Right kidney (tissue), 9 donors: ENCODE data around the gene GGTLC3.
"Not testable (repeated sequence)": the region's sequence is repeated elsewhere in the genome, so short reads cannot be mapped to it uniquely, and the experiment has no call there.

Source experiments
- DNase-seq: peaks from one replicate; pipeline ENCODE4 v3.0.0-alpha.2; 2016
- long read RNA-seq, 8 donors: transcript quantifications; one replicate each; lab custom pipeline, GENCODE V29; 2026

The GGTLC3 gene
- long read RNA-seq, donor 1, result 0 reads
- long read RNA-seq, donor 2, result 0 reads
- long read RNA-seq, donor 3, result 0 reads
- long read RNA-seq, donor 4, result 0 reads
- long read RNA-seq, donor 5, result 0 reads
- long read RNA-seq, donor 6, result 0 reads
- long read RNA-seq, donor 7, result 0 reads
- long read RNA-seq, donor 8, result 0 reads

DNA sequence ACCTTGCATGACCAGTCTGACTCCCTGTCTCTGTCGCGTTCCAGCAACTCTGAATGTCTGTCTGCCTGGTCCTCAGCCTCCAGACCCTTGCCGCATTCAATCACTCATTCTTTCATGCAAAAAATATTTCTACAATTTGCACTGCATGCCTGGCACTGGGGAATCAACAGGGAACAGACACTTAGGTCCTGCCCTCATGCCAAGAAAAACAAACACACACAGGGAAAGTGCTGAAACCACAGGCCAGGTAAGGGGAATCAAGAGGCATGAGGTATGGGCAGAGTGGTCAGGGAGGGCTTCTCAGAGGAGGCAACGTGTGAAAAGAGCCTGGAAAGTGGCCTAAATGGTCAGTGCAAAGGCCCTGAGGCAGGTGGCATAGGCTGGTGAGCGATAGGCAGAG, at the start of gene GGTLC3:
GGTLC3 (minus strand) TSS at position 101 of the 400 bp plus-strand sequence. CDS start 264 bp downstream, outside the sequence.
- DNase-seq, result not testable (repeated sequence)

- not testable (repeated sequence) for DNase-seq
Observed at GRCh38 chr22:18560099-18560974, 42.4 kb upstream of the GGTLC3 start.

DNA sequence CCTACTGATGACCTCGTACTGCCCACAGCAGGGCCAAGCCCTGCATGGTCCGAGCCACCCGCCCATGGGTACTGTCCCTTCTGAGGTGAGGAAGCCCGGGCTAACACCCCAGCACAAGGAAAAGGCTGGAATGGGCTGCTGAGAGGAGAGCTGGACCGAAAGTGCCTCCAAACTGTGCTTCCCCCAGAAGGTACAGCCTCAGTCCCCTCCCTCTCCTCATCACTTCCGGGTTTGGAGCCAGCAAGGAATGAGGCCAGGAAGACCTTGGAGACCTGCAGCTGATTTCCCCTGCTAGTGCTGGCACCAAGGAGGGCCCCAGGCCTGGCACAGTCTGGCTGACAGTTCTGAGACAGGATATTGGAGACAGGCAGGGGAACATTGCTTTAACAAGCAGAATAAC, 41.0 kb upstream of the GGTLC3 start:
- not testable (repeated sequence) for DNase-seq

DNA sequence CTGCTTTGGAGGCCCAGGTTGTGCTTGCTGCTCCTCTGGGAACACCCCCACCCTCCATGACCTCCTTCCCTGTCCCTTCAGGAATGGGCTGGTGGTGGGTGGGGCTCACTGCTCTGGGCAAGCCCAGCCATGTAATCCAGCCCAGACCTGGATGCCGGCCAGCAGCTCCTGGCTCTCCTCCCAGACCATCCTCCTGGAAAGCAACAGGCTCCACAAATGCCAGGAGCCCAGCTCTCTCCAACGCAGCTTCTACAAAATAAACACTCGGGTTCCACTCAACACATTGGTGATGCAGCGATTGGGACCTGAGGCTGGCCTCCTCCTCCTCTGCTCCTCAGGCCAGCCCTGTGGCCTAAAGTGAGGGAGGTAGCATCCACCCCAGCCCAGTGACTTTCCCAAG, 40.6 kb upstream of the GGTLC3 start:
- DNase-seq, result not testable (repeated sequence)

DNA sequence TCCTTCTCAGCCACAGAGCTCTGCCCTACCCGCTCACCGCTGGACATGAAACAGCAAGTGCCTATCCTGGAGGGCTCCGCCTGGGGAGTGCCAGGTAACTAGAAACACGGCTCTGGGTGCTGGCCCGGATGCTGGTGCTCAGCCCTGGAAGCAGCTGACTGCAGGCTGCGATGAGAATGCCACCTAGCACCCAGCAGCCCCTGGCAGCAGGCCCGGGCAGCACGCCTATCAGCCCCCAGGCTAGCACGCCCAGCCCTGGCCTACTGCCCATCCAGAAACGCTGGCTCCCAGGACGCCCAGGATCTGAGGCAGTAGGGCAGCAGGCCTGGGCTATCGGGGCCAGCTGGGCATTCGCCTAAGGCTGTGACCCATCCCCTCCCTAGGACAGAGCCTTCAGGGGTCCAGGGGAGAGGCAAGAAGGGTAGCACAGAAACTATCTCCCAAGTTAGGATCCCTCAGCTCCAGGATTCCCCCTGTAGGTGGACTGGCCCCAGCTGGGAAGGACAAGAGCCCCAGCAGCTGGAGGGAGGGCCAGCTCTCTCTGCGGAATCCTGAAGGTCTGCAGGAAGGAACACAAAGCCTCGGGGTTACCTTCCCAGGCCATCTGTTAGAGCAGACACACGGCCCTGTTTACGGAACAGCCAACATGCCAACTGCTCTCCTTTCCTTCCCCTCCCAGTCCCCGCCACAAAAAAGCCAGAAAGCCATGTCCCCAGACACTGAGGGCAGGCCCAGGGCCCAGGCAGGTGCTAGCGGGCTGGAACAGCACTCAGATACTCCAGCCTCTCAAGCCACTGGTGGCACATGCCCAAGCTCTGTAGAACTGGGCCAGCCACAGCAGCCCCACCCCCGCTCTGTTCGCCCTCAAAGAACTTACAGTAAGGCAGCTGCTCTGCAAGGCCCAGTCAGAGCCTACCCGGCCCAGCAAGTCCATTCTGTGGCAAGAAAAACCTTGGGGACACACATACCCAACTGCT, 36.6 kb upstream of the GGTLC3 start:
- DNase-seq, result not testable (repeated sequence)

GRCh38 chr22:18552839-18553597, 35.1 kb upstream of the GGTLC3 start:
- not testable (repeated sequence) for DNase-seq

- not testable (repeated sequence) for DNase-seq
Observed at GRCh38 chr22:18551046-18551445, 33.1 kb upstream of the GGTLC3 start.

- DNase-seq, result not testable (repeated sequence)
Observed at GRCh38 chr22:18549458-18550179, 31.7 kb upstream of the GGTLC3 start.

GRCh38 chr22:18544615-18545014, 26.7 kb upstream of the GGTLC3 start:
- DNase-seq, result not testable (repeated sequence)

DNA sequence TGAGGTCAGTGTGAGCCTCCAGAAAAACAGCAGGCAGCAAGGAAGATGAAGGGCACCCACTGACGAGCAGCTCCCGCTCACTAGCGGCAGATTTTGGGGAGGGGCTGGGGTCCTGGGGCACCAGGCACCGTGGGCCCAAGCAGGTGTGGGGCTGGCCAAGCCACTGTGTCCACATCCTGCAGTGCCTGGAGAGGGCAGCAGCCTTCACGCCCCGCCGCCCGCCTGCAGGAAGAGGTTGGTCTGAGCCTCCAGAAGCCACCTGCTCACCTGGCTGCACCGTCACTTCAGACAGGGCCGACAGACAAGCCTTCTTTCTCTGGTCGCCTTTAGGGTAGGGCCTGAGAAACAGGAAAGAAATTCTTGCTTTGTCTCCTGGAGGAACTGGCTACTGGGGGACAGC, 25.4 kb upstream of the GGTLC3 start:
- not testable (repeated sequence) for DNase-seq

GRCh38 chr22:18539994-18540393, 22.0 kb upstream of the GGTLC3 start:
- not testable (repeated sequence) for DNase-seq

DNA sequence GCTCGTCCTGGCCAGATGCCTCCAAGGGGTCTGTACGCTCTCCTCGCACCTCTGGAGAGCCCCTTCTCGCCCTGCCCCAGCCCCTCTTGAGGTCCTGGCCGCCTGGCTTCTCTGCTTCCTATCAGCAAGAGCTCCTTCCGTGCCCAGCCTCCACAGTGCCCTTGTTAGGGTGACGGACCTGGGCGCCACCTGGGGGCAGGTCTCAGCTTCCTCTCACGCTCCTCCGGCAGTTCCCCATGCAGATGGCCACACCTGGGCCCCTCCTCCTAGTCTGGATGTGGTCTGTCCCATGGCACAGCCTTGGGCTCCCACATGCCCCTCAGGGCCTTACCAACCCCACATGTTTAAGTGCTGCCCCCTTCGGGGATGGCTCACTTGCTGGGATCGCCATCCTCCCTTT, 16.4 kb upstream of the GGTLC3 start:
- DNase-seq, result not testable (repeated sequence)

GRCh38 chr22:18533633-18534032, 15.7 kb upstream of the GGTLC3 start:
- not testable (repeated sequence) for DNase-seq

DNA sequence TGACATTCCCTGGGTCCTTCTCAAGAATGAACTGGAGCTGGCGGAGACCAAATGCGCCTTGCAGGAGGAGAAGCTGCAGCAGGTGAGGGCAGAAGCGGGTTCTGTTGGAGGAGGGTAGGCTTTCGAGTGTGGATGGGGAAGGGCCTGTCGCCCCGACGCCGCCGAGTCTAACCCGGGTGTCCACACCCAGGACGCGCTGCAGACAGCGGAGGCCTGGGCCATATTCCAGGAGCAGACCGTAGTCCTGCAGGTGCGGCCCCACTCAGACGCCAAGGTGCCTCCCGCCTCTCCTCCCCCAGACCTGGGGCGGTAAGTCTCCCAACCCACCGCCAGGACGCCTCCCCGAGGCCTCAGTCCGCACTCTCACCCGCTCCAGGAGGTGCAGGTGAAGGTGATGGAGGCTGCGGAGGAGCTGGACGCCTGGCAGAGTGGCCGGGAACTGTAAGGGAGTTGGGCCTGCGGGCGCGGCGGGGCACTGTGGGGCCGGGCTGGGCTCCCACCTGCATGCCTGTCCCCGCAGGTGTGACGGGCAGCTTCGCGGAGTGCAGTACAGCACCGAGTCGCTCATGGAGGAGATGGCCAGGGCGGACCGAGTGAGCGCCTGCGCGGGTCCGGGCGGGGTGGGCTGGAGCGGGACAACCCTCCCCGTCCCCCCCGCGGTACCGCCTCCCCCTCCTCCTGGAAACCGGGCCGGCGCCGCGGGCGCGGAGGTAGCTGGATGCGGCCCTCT, 11.6 kb upstream of the GGTLC3 start:
- not testable (repeated sequence) for DNase-seq

- not testable (repeated sequence) for DNase-seq
Observed at GRCh38 chr22:18528597-18529415, 10.8 kb upstream of the GGTLC3 start.

GRCh38 chr22:18527752-18528596, 10.0 kb upstream of the GGTLC3 start, which contains the start of gene TMEM191B:
Gene TMEM191B, plus strand, starts transcription at chr22:18527802. Its CDS starts 179 bp downstream, at chr22:18527981.
- not testable (repeated sequence) for DNase-seq

DNA sequence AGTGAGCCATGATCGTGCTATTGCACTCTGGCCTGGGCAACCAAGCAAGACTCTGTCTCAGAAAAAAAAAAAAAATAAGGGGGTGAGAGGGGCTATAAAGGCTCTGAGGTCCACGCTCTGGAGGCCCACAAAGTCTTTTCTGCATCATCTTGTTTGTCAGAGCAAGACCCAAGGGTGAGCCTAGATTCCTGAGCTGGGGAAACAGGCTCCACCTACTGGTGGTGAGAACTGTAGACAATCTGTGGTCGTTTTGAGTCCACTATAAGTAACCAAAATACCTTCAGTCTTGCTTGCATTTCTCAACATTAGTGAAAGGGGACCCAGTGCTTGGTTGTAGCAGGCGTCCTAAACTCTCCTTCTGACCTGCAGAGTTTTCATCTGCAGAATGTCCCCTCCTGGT, 5.4 kb upstream of the GGTLC3 start:
- DNase-seq, result not testable (repeated sequence)

DNA sequence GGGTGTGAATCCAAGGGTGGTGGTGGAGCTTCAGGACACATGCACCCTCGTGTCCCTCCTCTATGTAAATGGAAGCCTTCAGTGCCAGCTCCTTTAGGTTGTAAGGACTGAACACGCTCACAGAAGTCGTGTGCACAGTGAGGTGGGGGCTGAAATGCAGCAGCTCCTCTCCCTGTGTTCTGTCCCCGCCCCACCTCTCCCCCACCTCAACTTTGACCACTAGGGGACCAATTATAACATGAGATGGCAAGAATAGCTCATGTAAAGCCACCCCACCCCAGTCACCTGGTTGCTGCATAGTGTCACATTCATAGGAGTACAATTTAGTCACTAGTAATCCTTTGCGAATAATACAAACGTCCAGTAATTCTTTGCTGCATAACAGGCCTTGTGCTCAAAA, 4.8 kb upstream of the GGTLC3 start:
- DNase-seq, result not testable (repeated sequence)
